HG03045 (cell line): ENCODE measurements around the gene RHBDL1.

ENCODE experiments used
- ATAC-seq: cut with Tn5 transposase; IDR thresholded peaks from one replicate; pipeline ENCODE4 v1.9.1; 2021; ENCODE audit warnings: mild to moderate bottlenecking, moderate library complexity; ENCODE audit not compliant: unreplicated experiment

Gene RHBDL1

GRCh38 chr16:652454-653305 is 22.8 kb upstream of the RHBDL1 start:
- ATAC-seq: no peak

- ATAC-seq: no peak
Observed at GRCh38 chr16:654034-654433, 21.4 kb upstream of the RHBDL1 start.

GRCh38 chr16:657487-657886 is 18.0 kb upstream of the RHBDL1 start:
- no peak for ATAC-seq

GRCh38 chr16:658679-659571 is 16.5 kb upstream of the RHBDL1 start:
- ATAC-seq: no peak

GRCh38 chr16:659618-660017 is 15.9 kb upstream of the RHBDL1 start:
- ATAC-seq: no peak

GRCh38 chr16:660132-660458 is 15.4 kb upstream of the RHBDL1 start:
- peak; percentile 6 for ATAC-seq

- ATAC-seq: peak; percentile 42
Observed at GRCh38 chr16:660459-661183, 14.8 kb upstream of the RHBDL1 start.

GRCh38 chr16:661184-661821 is 14.2 kb upstream of the RHBDL1 start:
- ATAC-seq: peak; percentile 2

- ATAC-seq: no peak
Observed at GRCh38 chr16:662095-662494, 13.4 kb upstream of the RHBDL1 start.

- no peak for ATAC-seq
Observed at GRCh38 chr16:662597-662996, 12.9 kb upstream of the RHBDL1 start.

- no peak for ATAC-seq
Observed at GRCh38 chr16:666572-666971, 8.9 kb upstream of the RHBDL1 start.

GRCh38 chr16:667113-667779 is 8.2 kb upstream of the RHBDL1 start:
- ATAC-seq: no peak

GRCh38 chr16:667780-668518 is 7.5 kb upstream of the RHBDL1 start, which contains the start of gene RHOT2:
RHOT2 (plus strand) TSS chr16:668132; CDS start chr16:668200, 68 bp downstream.
- ATAC-seq: peak; percentile 72

GRCh38 chr16:668519-669171 is 6.8 kb upstream of the RHBDL1 start:
- ATAC-seq: no peak

- ATAC-seq: no peak
Observed at GRCh38 chr16:669666-670065, 5.8 kb upstream of the RHBDL1 start.

GRCh38 chr16:670485-671352 is 4.8 kb upstream of the RHBDL1 start:
- no peak for ATAC-seq

- no peak for ATAC-seq
Observed at GRCh38 chr16:671353-672131, 3.9 kb upstream of the RHBDL1 start.
